HEK293 (cell line): ENCODE data around the gene SIGLEC15.

Source experiments
- ZNF121 ChIP-seq: fragments of 450-650 bp; formaldehyde crosslinking; IDR thresholded peaks from 2 replicates; pipeline ENCODE4 v1.5.1; 2016; ENCODE audit warnings: missing biosample characterization, missing genetic modification characterization
- ZNF146 ChIP-seq: fragments of 450-650 bp; formaldehyde crosslinking; IDR thresholded peaks from 2 replicates; pipeline ENCODE4 v1.5.1; 2016; ENCODE audit warnings: missing biosample characterization, missing genetic modification characterization
- ZNF184 ChIP-seq: fragments of 450-650 bp; IDR thresholded peaks from 2 replicates; pipeline ENCODE4 v1.5.1; 2018; ENCODE audit warnings: missing biosample characterization, mild to moderate bottlenecking, missing genetic modification characterization
- ZNF23 ChIP-seq: fragments of 450-650 bp; formaldehyde crosslinking; IDR thresholded peaks from 2 replicates; pipeline ENCODE4 v1.5.1; 2016; ENCODE audit warnings: missing biosample characterization, missing genetic modification characterization, borderline replicate concordance
- ZNF350 ChIP-seq: fragments of 450-650 bp; formaldehyde crosslinking; IDR thresholded peaks from 2 replicates; pipeline ENCODE4 v1.5.0; 2017; ENCODE audit warnings: missing biosample characterization, mild to moderate bottlenecking, missing genetic modification characterization
- ZNF560 ChIP-seq: fragments of 450-650 bp; formaldehyde crosslinking; IDR thresholded peaks from 2 replicates; pipeline ENCODE4 v1.5.1; 2017; ENCODE audit warnings: missing biosample characterization, missing genetic modification characterization, borderline replicate concordance
- ZNF561 ChIP-seq: fragments of 450-650 bp; IDR thresholded peaks from 2 replicates; pipeline ENCODE4 v1.5.1; 2018; ENCODE audit warnings: missing biosample characterization, missing genetic modification characterization, borderline replicate concordance
- TF ChIP-seq, protein P1 (sequence below): fragments of 450-650 bp; formaldehyde crosslinking; IDR thresholded peaks from 2 replicates; pipeline ENCODE4 v1.5.1; 2016; ENCODE audit warnings: missing biosample characterization, missing genetic modification characterization
- TF ChIP-seq, protein P2 (sequence below): sonication (generic); formaldehyde crosslinking; IDR thresholded peaks from 2 replicates; pipeline ENCODE4 v1.8.1; 2022; ENCODE audit warnings: mild to moderate bottlenecking, moderate library complexity, missing genetic modification reagents

DNA sequence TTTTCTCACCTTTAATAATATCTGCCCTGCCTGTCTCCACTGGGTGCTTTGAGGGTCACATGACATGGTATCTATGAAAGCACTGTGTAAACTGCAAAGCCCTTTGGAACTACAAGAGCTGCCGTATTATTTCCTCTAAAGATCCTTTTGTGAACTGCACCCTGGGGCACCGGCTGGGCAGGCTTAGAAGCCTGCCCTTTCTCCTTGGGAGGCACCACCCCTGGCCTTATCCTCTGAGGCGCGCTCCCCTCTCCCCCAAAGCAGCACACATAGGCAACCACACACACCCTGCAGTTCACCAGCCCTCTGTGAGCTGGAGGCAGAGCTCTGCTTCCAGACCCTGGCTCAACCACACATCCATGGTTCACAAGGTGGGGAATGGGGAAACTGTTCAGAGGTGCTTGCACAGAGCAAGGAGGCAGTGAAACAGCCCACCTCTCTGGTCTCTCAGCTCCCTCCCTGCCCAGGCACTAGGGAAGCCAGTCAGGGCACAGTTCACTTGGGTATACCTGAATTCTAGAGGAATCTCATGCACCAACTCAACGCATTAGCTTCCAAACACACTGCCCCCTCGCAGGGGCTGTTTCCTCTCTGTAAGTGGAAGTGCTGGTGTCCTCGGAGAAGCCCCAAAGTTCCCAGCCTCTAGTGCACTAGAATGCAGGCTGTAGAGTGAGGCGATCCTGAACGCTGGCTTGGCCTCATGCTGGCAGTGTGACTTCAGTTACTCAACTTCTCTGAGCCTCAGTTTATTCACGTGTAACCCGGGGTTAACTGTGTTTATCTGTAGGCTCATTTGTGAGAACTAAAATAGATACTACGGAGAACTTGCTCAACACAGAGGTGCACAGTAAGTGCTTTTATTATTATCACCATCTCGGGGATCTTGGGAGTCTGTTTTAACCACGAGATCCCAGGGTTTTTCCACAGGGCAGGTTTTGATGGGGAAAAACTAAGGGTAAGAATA, 11.0 kb downstream of the SIGLEC15 start:
- TF ChIP-seq, protein P1, sequence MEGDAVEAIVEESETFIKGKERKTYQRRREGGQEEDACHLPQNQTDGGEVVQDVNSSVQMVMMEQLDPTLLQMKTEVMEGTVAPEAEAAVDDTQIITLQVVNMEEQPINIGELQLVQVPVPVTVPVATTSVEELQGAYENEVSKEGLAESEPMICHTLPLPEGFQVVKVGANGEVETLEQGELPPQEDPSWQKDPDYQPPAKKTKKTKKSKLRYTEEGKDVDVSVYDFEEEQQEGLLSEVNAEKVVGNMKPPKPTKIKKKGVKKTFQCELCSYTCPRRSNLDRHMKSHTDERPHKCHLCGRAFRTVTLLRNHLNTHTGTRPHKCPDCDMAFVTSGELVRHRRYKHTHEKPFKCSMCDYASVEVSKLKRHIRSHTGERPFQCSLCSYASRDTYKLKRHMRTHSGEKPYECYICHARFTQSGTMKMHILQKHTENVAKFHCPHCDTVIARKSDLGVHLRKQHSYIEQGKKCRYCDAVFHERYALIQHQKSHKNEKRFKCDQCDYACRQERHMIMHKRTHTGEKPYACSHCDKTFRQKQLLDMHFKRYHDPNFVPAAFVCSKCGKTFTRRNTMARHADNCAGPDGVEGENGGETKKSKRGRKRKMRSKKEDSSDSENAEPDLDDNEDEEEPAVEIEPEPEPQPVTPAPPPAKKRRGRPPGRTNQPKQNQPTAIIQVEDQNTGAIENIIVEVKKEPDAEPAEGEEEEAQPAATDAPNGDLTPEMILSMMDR (tag by site-specific recombination): no peak
- TF ChIP-seq ZNF184 (no peak), ZNF560 (no peak), ZNF121 (tag by site-specific recombination) (no peak), ZNF23 (tag by site-specific recombination) (no peak), ZNF561 (tag by site-specific recombination) (no peak), ZNF350 (tag by site-specific recombination) (no peak), ZNF146 (tag by site-specific recombination) (no peak)
- TF ChIP-seq, protein P2, sequence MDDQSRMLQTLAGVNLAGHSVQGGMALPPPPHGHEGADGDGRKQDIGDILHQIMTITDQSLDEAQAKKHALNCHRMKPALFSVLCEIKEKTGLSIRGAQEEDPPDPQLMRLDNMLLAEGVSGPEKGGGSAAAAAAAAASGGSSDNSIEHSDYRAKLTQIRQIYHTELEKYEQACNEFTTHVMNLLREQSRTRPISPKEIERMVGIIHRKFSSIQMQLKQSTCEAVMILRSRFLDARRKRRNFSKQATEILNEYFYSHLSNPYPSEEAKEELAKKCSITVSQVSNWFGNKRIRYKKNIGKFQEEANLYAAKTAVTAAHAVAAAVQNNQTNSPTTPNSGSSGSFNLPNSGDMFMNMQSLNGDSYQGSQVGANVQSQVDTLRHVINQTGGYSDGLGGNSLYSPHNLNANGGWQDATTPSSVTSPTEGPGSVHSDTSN (CRISPR knock-in tag): no peak
